ENCODE data around the gene OCSTAMP.

The OCSTAMP gene

GRCh38 chr20:46550461-46550860 lies at the start of gene OCSTAMP:
Gene OCSTAMP (minus strand): TSS chr20:46550654. CDS start chr20:46550560, 94 bp downstream.
- DNase-seq (ENCODE audit: low read depth in 2 of 3, low spot score in 2 of 3), result no peak

GRCh38 chr20:46599227-46599987 lies 49.0 kb upstream of the OCSTAMP start:
- DNase-seq (ENCODE audit: low read depth in 2 of 3, low spot score in 2 of 3), result no peak

GRCh38 chr20:46595933-46596332 lies 45.5 kb upstream of the OCSTAMP start:
- no peak for DNase-seq (ENCODE audit: low read depth in 2 of 3, low spot score in 2 of 3)

GRCh38 chr20:46594725-46595124 lies 44.3 kb upstream of the OCSTAMP start:
- no peak for DNase-seq (ENCODE audit: low read depth in 2 of 3, low spot score in 2 of 3)

- no peak for DNase-seq (ENCODE audit: low read depth in 2 of 3, low spot score in 2 of 3)
Measured at GRCh38 chr20:46592580-46593362, 42.3 kb upstream of the OCSTAMP start.

- DNase-seq (ENCODE audit: low read depth in 2 of 3, low spot score in 2 of 3), result no peak
Measured at GRCh38 chr20:46590443-46590842, 40.0 kb upstream of the OCSTAMP start.

GRCh38 chr20:46588532-46589511 lies 38.4 kb upstream of the OCSTAMP start:
- DNase-seq (ENCODE audit: low read depth in 2 of 3, low spot score in 2 of 3), result no peak

GRCh38 chr20:46587986-46588385 lies 37.5 kb upstream of the OCSTAMP start:
- no peak for DNase-seq (ENCODE audit: low read depth in 2 of 3, low spot score in 2 of 3)

GRCh38 chr20:46586724-46587123 lies 36.3 kb upstream of the OCSTAMP start:
- no peak for DNase-seq (ENCODE audit: low read depth in 2 of 3, low spot score in 2 of 3)

GRCh38 chr20:46584508-46584907 lies 34.1 kb upstream of the OCSTAMP start:
- no peak for DNase-seq (ENCODE audit: low read depth in 2 of 3, low spot score in 2 of 3)

GRCh38 chr20:46583411-46584214 lies 33.2 kb upstream of the OCSTAMP start:
- no peak for DNase-seq (ENCODE audit: low read depth in 2 of 3, low spot score in 2 of 3)

GRCh38 chr20:46582648-46583047 lies 32.2 kb upstream of the OCSTAMP start:
- no peak for DNase-seq (ENCODE audit: low read depth in 2 of 3, low spot score in 2 of 3)

- DNase-seq (ENCODE audit: low read depth in 2 of 3, low spot score in 2 of 3), result no peak
Measured at GRCh38 chr20:46581391-46581790, 30.9 kb upstream of the OCSTAMP start.

GRCh38 chr20:46580613-46581205 lies 30.3 kb upstream of the OCSTAMP start:
- DNase-seq (ENCODE audit: low read depth in 2 of 3, low spot score in 2 of 3), result no peak

- no peak for DNase-seq (ENCODE audit: low read depth in 2 of 3, low spot score in 2 of 3)
Measured at GRCh38 chr20:46578745-46579144, 28.3 kb upstream of the OCSTAMP start.

- DNase-seq (ENCODE audit: low read depth in 2 of 3, low spot score in 2 of 3), result no peak
Measured at GRCh38 chr20:46576774-46577395, 26.4 kb upstream of the OCSTAMP start.

- DNase-seq (ENCODE audit: low read depth in 2 of 3, low spot score in 2 of 3), result no peak
Measured at GRCh38 chr20:46575937-46576461, 25.5 kb upstream of the OCSTAMP start.

- DNase-seq (ENCODE audit: low read depth in 2 of 3, low spot score in 2 of 3), result no peak
Measured at GRCh38 chr20:46575394-46575793, 24.9 kb upstream of the OCSTAMP start.

Measured in activated CD8-positive, alpha-beta memory T cell treated with anti-CD3 and anti-CD28 coated beads for 48 hours (primary cell).